Smooth muscle cell (in vitro differentiated cells): Measurements from ENCODE around the gene PSTPIP1. TPM values are rescaled to one million over a fixed set of nuclear protein-coding genes. Genes with fewer than 3 reads are reported as not detected.

Source experiments
- DNase-seq: peaks from one replicate; lab custom pipeline; 2025; ENCODE audit not compliant: unreplicated experiment; lab: John Stamatoyannopoulos, UW
- H2AFZ ChIP-seq: fragments of 200-600 bp; sonication (generic); 2 replicates; pipeline ENCODE4 v1.6.0; 2016; ENCODE audit warnings: antibody characterized with exemption, low read depth, mild to moderate bottlenecking
- H3F3A ChIP-seq: fragments of 200-600 bp; sonication (generic); 2 replicates; pipeline ENCODE4 v1.6.0; 2017; ENCODE audit warnings: antibody characterized with exemption, low read depth
- H3K27ac ChIP-seq: fragments of 200-600 bp; sonication (generic); 2 replicates; pipeline ENCODE4 v1.5.1; 2016; ENCODE audit warnings: low read depth, mild to moderate bottlenecking
- H3K27me3 ChIP-seq: fragments of 200-600 bp; sonication (generic); 2 replicates; pipeline ENCODE4 v1.6.1; 2016; ENCODE audit warnings: low read depth, mild to moderate bottlenecking
- H3K36me3 ChIP-seq: fragments of 200-600 bp; sonication (generic); 2 replicates; pipeline ENCODE4 v1.5.1; 2016; ENCODE audit warnings: low read depth
- H3K4me1 ChIP-seq: fragments of 200-600 bp; sonication (generic); 2 replicates; pipeline ENCODE4 v1.5.1; 2016; ENCODE audit warnings: low read depth
- H3K4me2 ChIP-seq: fragments of 200-600 bp; sonication (generic); 2 replicates; pipeline ENCODE4 v1.6.0; 2016; ENCODE audit warnings: mild to moderate bottlenecking
- H3K4me3 ChIP-seq: fragments of 200-600 bp; sonication (generic); 2 replicates; pipeline ENCODE4 v1.5.1; 2016; ENCODE audit warnings: mild to moderate bottlenecking
- H3K79me2 ChIP-seq: fragments of 200-600 bp; sonication (generic); 2 replicates; pipeline ENCODE4 v1.6.0; 2016; ENCODE audit warnings: low read depth, mild to moderate bottlenecking
- H3K9ac ChIP-seq: fragments of 200-600 bp; sonication (generic); 2 replicates; pipeline ENCODE4 v1.6.0; 2016; ENCODE audit warnings: low read depth
- H3K9me3 ChIP-seq: fragments of 200-600 bp; sonication (generic); replicated peaks from 2 replicates; pipeline ENCODE4 v1.5.1; 2016; ENCODE audit warnings: low read depth
- H4K20me1 ChIP-seq: fragments of 200-600 bp; sonication (generic); 2 replicates; pipeline ENCODE4 v1.6.0; 2016; ENCODE audit warnings: low read depth
- CTCF ChIP-seq: fragments of 200-600 bp; sonication (generic); IDR thresholded peaks from 2 replicates; pipeline ENCODE4 v1.5.1; 2017; ENCODE audit warnings: borderline replicate concordance, mild to moderate bottlenecking, antibody characterized with exemption; ENCODE audit not compliant: insufficient read depth, poor library complexity, severe bottlenecking
- WGBS: methylation state at CpG from one replicate; pipeline ENCODE4 v1.1.7; 2016; ENCODE audit warnings: low lambda C conversion rate; 5-methylcytosine and 5-hydroxymethylcytosine counted together
- polyA plus RNA-seq: library from polyadenylated mRNA; unstranded; fragments of >200 nt; fragmentation: Nextera tagmentation; extraction: Ambion mirVana; gene quantifications from 2 replicates; pipeline ENCODE4 v1.2.1, GENCODE V29; 2016
- total RNA-seq: library from RNA; depleted of rRNA; stranded (reverse); fragments of >200 nt; gene quantifications from 2 replicates; pipeline ENCODE4 v1.2.3, GENCODE V29; 2014

The PSTPIP1 gene
- total and polyA plus RNA-seq, 2 experiments from 2014 or later: 0.38 TPM; not detected in 1

DNA sequence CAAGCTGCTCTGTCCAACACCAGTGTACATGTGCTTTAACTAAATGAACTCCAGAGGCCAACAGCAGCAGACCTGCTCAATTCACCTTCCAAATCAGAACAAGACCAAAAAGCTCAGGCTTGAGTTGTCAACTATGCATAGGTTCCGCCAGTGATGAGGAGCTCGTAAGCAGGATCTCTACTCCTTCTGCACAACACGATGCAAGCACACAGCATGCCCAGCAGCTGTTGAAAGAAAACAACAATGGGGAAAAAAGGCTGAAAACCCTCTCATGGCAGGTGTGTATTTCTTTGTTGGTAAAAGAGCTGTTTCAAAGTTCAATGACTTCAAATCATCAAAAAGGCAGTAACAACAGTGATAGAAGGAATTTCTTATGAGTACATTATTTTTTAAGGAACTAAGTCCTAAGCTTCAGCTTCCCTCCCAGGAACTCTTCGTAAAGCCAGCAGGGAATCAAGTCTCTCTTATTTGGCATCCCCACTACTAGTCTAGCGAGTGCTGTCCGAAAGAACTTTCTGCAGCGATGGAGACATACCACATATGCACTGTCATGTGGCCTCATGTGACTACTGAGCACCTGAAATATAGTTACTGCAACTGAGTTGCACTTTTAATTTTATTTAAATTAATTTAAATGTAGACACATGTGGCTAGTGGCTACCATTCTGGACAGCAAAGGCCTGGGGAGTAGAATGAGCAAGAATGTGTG, 51.9 kb downstream of the PSTPIP1 start:
- no peak overlapping the region for H3K4me3 ChIP-seq
- H2AFZ ChIP-seq: no peak overlapping the region
- no peak overlapping the region for H3K4me2 ChIP-seq
- H3K27ac ChIP-seq: no peak overlapping the region
- peaks cover 29% of the 10 kb centered on the region for H4K20me1 ChIP-seq
- H3K36me3 ChIP-seq: peaks cover 19% of the 10 kb centered on the region
- peaks cover 6% of the 10 kb centered on the region for H3K79me2 ChIP-seq
- H3K4me1 ChIP-seq: no peaks in the 10 kb centered on the region
- TF ChIP-seq CTCF: no peak
- no peaks in the 10 kb centered on the region for H3K9me3 ChIP-seq
- DNase-seq: no peak
- H3F3A ChIP-seq: peaks cover under 1% of the 10 kb centered on the region
- H3K9ac ChIP-seq: no peak overlapping the region
- 97% methylated on average over 7 of the region's 7 CpGs for WGBS
- H3K27me3 ChIP-seq: no peaks in the 10 kb centered on the region

DNA sequence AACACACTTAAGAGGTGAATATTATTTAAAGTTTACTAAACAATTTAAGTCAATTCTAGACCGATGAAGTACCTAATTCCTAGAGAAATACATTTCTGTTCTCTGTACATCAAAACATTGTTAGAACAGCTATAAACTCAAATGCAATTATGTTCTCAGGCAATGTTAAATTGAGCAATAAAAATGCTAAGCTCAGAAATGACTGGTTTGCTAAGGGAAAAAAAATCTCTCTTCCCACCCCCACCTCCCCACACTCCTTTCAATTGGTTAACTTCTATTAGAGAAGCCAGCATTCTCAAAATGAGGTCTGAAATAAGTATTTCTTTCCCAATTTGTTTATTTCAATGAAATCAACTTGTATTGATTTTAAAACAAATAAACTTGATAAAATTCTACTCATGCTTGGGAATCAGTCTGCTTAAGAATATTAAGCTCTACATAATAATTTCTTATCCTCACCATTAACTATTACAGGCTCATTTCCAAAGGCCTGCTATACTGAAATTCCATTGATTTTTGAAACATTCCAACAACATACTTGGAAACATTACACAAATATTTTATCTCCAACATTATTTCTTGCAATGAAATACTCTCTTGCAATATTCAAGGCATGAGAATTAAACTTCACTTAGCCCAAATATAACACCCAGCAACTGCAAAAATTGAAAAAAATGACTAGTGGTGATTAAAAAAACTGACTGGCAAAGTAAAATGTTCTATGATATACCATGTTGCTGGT, 53.4 kb downstream of the PSTPIP1 start:
- no peak for TF ChIP-seq CTCF
- no peak overlapping the region for H2AFZ ChIP-seq
- no peaks in the 10 kb centered on the region for H3K4me1 ChIP-seq
- H3K79me2 ChIP-seq: peaks cover 6% of the 10 kb centered on the region
- peaks cover 41% of the 10 kb centered on the region for H4K20me1 ChIP-seq
- no peaks in the 10 kb centered on the region for H3K9me3 ChIP-seq
- H3K4me2 ChIP-seq: no peak overlapping the region
- H3K27me3 ChIP-seq: no peaks in the 10 kb centered on the region
- peaks cover 25% of the 10 kb centered on the region for H3K36me3 ChIP-seq
- no peak overlapping the region for H3K9ac ChIP-seq
- DNase-seq: no peak
- WGBS: 96% methylated on average over 1 of the region's 1 CpG
- no peaks in the 10 kb centered on the region for H3F3A ChIP-seq
- H3K4me3 ChIP-seq: no peak overlapping the region
- no peak overlapping the region for H3K27ac ChIP-seq

GRCh38 chr15:77052556-77052955, 57.6 kb downstream of the PSTPIP1 start:
- H3K4me3 ChIP-seq: no peak overlapping the region
- WGBS: 89% methylated on average over 2 of the region's 2 CpGs
- TF ChIP-seq CTCF: no peak

DNA sequence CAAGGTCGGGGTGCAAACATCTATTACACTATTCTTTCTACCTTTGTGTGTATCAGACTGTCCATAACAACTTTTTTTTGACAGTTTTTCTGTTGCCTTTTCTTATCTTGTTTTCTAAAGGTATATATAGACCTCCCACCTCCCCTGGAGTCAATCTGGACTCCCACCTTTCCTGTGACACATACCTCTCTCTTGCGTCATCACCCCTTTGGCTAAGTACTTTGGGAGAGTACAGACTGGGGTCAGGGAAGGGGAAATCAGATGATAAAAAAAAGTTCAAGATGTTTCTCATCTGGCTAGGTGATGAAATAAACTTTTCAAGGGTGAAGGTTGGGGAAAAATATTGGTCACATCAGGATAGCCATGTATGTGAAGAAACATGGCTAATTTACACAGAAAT, 58.8 kb downstream of the PSTPIP1 start:
- peaks cover 35% of the 10 kb centered on the region for H3K79me2 ChIP-seq
- 95% methylated on average over 2 of the region's 2 CpGs for WGBS
- no peak overlapping the region for H3K4me3 ChIP-seq
- H3K9ac ChIP-seq: no peak overlapping the region
- no peak for TF ChIP-seq CTCF
- H3F3A ChIP-seq: peaks cover 3% of the 10 kb centered on the region
- H4K20me1 ChIP-seq: peaks cover 82% of the 10 kb centered on the region
- H3K4me1 ChIP-seq: no peaks in the 10 kb centered on the region
- H3K4me2 ChIP-seq: no peak overlapping the region
- no peaks in the 10 kb centered on the region for H3K27me3 ChIP-seq
- H3K9me3 ChIP-seq: no peaks in the 10 kb centered on the region
- DNase-seq: no peak
- no peak overlapping the region for H2AFZ ChIP-seq
- no peak overlapping the region for H3K27ac ChIP-seq
- peaks cover 25% of the 10 kb centered on the region for H3K36me3 ChIP-seq

More at GRCh38 chr15:77052556-77052955, 57.6 kb downstream of the PSTPIP1 start:
- Histone ChIP-seq H4K20me1 (peaks cover 81% of the 10 kb centered on the region), H3K36me3 (peaks cover 27% of the 10 kb centered on the region), H3K79me2 (peaks cover 28% of the 10 kb centered on the region), H3F3A (peaks cover 3% of the 10 kb centered on the region), H3K9me3 (no peaks in the 10 kb centered on the region), H2AFZ (no peak overlapping the region), H3K9ac (no peak overlapping the region), H3K27ac (no peak overlapping the region), H3K4me1 (no peaks in the 10 kb centered on the region), H3K4me2 (no peak overlapping the region), H3K27me3 (no peaks in the 10 kb centered on the region)
- DNase-seq: no peak
